Measurements from ENCODE around the gene FN3K. TPM values are rescaled to one million over a fixed set of nuclear protein-coding genes. Genes with fewer than 3 reads are reported as not detected.

The FN3K gene
- total and polyA plus RNA-seq, 2 of the 13 experiments (the other 11 are each of a cell fraction or from before 2014, with no cell fraction given): 3.5 to 12.2 TPM

DNA sequence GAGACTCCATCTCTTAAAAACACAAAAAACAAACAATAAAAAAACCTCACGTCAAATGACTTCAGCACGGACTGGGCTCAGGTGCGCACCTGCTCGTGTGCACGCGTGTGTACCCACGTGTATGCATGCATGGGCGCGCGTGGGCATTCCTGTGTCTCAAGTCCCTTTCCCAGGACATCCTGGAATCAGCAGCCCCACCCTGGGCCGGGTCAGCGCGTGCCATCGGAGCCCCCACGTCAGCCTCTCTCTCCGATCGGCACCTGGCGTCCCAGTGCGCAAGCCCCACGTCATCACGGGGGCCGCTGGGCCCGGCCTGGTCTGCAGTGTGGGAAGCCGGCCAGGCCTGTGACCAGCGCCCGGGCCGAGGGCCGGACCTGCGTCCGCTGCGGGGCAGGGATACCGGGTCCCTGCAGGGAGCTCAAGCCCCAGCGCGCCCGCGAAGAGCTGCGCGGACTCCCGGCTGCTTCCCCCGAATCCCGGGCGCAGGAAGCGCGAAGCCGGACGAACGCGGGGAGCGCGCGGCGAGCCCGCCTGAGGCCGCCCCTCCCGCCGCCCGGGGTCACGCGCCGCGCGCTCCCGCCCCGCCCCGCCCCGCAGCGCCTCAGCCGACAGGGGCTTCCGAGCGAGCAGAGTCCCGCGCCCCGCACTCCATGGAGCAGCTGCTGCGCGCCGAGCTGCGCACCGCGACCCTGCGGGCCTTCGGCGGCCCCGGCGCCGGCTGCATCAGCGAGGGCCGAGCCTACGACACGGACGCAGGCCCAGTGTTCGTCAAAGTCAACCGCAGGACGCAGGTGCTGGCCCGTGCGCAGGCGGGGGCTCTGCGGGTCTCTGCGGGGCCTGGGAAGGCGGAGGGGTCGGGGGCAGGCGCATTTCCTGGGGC is at the start of gene FN3K (continued):
- no peak for TF ChIP-seq SOX5 (CRISPR knock-in tag; IDR thresholded peaks at IDR 0.05; ENCODE audit: borderline replicate concordance)
- no peak; the same call in 1 of the 2 replicates for TF ChIP-seq ZNF264 (CRISPR knock-in tag; IDR thresholded peaks at IDR 0.05)
- TF ChIP-seq ZSCAN29 (CRISPR knock-in tag; conservative IDR thresholded peaks at IDR 0.05): no peak
- no peak for TF ChIP-seq TERF1 (CRISPR knock-in tag; IDR thresholded peaks at IDR 0.05)
- TF ChIP-seq FOXO4 (CRISPR knock-in tag; conservative IDR thresholded peaks at IDR 0.05): no peak
- TF ChIP-seq ZNF530 (CRISPR knock-in tag; IDR thresholded peaks at IDR 0.05; ENCODE audit: low read depth): no peak
- TF ChIP-seq, protein P1, sequence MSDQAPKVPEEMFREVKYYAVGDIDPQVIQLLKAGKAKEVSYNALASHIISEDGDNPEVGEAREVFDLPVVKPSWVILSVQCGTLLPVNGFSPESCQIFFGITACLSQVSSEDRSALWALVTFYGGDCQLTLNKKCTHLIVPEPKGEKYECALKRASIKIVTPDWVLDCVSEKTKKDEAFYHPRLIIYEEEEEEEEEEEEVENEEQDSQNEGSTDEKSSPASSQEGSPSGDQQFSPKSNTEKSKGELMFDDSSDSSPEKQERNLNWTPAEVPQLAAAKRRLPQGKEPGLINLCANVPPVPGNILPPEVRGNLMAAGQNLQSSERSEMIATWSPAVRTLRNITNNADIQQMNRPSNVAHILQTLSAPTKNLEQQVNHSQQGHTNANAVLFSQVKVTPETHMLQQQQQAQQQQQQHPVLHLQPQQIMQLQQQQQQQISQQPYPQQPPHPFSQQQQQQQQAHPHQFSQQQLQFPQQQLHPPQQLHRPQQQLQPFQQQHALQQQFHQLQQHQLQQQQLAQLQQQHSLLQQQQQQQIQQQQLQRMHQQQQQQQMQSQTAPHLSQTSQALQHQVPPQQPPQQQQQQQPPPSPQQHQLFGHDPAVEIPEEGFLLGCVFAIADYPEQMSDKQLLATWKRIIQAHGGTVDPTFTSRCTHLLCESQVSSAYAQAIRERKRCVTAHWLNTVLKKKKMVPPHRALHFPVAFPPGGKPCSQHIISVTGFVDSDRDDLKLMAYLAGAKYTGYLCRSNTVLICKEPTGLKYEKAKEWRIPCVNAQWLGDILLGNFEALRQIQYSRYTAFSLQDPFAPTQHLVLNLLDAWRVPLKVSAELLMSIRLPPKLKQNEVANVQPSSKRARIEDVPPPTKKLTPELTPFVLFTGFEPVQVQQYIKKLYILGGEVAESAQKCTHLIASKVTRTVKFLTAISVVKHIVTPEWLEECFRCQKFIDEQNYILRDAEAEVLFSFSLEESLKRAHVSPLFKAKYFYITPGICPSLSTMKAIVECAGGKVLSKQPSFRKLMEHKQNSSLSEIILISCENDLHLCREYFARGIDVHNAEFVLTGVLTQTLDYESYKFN (CRISPR knock-in tag; conservative IDR thresholded peaks at IDR 0.05): no peak
- TF ChIP-seq ZNF569 (CRISPR knock-in tag; IDR thresholded peaks at IDR 0.05; ENCODE audit: borderline replicate concordance): no peak
- no peak for TF ChIP-seq ZNF256 (CRISPR knock-in tag; conservative IDR thresholded peaks at IDR 0.05)
- 0 out of 2 replicates have a peak, but pooled peaks have one; percentile 31 for TF ChIP-seq CBFB (CRISPR knock-in tag; IDR thresholded peaks at IDR 0.05)
- no peak for TF ChIP-seq MLLT10 (CRISPR knock-in tag; IDR thresholded peaks at IDR 0.05)
- no peak for TF ChIP-seq RFXANK (CRISPR knock-in tag; IDR thresholded peaks at IDR 0.05)
- no peak for TF ChIP-seq BCL6 (CRISPR knock-in tag; IDR thresholded peaks at IDR 0.05)
- TF ChIP-seq, protein P2, sequence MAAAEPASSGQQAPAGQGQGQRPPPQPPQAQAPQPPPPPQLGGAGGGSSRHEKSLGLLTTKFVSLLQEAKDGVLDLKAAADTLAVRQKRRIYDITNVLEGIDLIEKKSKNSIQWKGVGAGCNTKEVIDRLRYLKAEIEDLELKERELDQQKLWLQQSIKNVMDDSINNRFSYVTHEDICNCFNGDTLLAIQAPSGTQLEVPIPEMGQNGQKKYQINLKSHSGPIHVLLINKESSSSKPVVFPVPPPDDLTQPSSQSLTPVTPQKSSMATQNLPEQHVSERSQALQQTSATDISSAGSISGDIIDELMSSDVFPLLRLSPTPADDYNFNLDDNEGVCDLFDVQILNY (CRISPR knock-in tag; conservative IDR thresholded peaks at IDR 0.05): peak; percentile 48
- no peak for TF ChIP-seq HIVEP1 (CRISPR knock-in tag; IDR thresholded peaks at IDR 0.05)
- 0 out of 2 replicates have a peak, but pooled peaks have one; percentile 39 for TF ChIP-seq JUND (CRISPR knock-in tag; IDR thresholded peaks at IDR 0.05)
- TF ChIP-seq ZNF605 (CRISPR knock-in tag; IDR thresholded peaks at IDR 0.05): no peak
- TF ChIP-seq BRD4 (CRISPR knock-in tag; IDR thresholded peaks at IDR 0.05): peak; percentile 41; the same call in 1 of the 2 replicates
- no peak for TF ChIP-seq ZNF260 (CRISPR knock-in tag; IDR thresholded peaks at IDR 0.05; ENCODE audit: borderline replicate concordance, low read depth)
- TF ChIP-seq SAFB2 (CRISPR knock-in tag; IDR thresholded peaks at IDR 0.05; ENCODE audit: borderline replicate concordance, low read depth): peak; percentile 89
- no peak for TF ChIP-seq SNAI1 (CRISPR knock-in tag; IDR thresholded peaks at IDR 0.05; ENCODE audit: borderline replicate concordance)
- TF ChIP-seq ZNF572 (CRISPR knock-in tag; IDR thresholded peaks at IDR 0.05): 0 out of 2 replicates have a peak, but pooled peaks have one; percentile 27
